H1 (cell line): ENCODE measurements around the gene CEP152. TPM values are rescaled to one million over a fixed set of nuclear protein-coding genes. Genes with fewer than 3 reads are reported as not detected.
"Not testable (repeated sequence)": the region's sequence is repeated elsewhere in the genome, so short reads cannot be mapped to it uniquely, and the experiment has no call there.

Source experiments
- CTCF ChIA-PET: fragments of 300-600 bp; sonication (Branson Sonifier 250); formaldehyde crosslinking; loops from one replicate; lab custom pipeline; 2021; ENCODE audit not compliant: partially characterized antibody; lab: Charles Lee
- POLR2A ChIA-PET: fragments of 300-600 bp; sonication (Branson Sonifier 250); formaldehyde crosslinking; loops from one replicate; lab custom pipeline; 2021; ENCODE audit warnings: inconsistent platforms; ENCODE audit not compliant: partially characterized antibody; lab: Charles Lee
- DNase-seq, 2 experiments: peaks; one replicate each; pipeline versions ENCODE4 v3.0.0 to v3.0.0-alpha.2; 2010 to 2022; ENCODE audit warnings: low spot score in 2 of 2, low read depth in 1 of 2, mixed read lengths in 1 of 2
- FAIRE-seq: peaks from 2 replicates; lab custom pipeline; 2011; peaks lifted over from hg19 to GRCh38; lab: Jason Lieb, UNC
- H2AFZ ChIP-seq: 2 replicates; pipeline ENCODE4 v1.8.1; 2012; ENCODE audit warnings: low read length, inconsistent platforms
- H2AK5ac ChIP-seq: 2 replicates; pipeline ENCODE4 v1.6.1; 2013; ENCODE audit warnings: low read depth, low read length
- H2BK120ac ChIP-seq: replicated peaks from 2 replicates; pipeline ENCODE3; 2013; ENCODE audit warnings: low read depth, low read length, inconsistent platforms
- H2BK12ac ChIP-seq: 2 replicates; pipeline ENCODE4 v1.6.1; 2013; ENCODE audit warnings: low read depth, low read length
- H2BK15ac ChIP-seq: 2 replicates; pipeline ENCODE4 v1.6.1; 2013; ENCODE audit warnings: low read length
- H2BK20ac ChIP-seq: 2 replicates; pipeline ENCODE4 v1.6.1; 2013; ENCODE audit warnings: low read length
- H2BK5ac ChIP-seq: 2 replicates; pipeline ENCODE4 v1.6.1; 2013; ENCODE audit warnings: low read depth, low read length
- H3K14ac ChIP-seq: 2 replicates; pipeline ENCODE4 v1.6.1; 2013; ENCODE audit warnings: inconsistent platforms; ENCODE audit not compliant: insufficient read length
- H3K18ac ChIP-seq: 2 replicates; pipeline ENCODE4 v1.6.1; 2013; ENCODE audit warnings: low read length; ENCODE audit errors: extremely low read depth
- H3K23ac ChIP-seq: 2 replicates; pipeline ENCODE4 v1.6.1; 2013; ENCODE audit warnings: inconsistent platforms; ENCODE audit not compliant: insufficient read length
- H3K23me2 ChIP-seq: 2 replicates; pipeline ENCODE4 v1.6.1; 2013; ENCODE audit warnings: low read depth, low read length
- H3K27ac ChIP-seq: 2 replicates; pipeline ENCODE4 v1.6.1; 2011; ENCODE audit warnings: low read depth, low read length, inconsistent platforms
- H3K27me3 ChIP-seq, 4 experiments: replicated peaks in 1 of 4; 1 replicate in 1 of 4; 2 replicates in 3 of 4; pipeline versions ENCODE4 v1.6.1 to v1.8.1; 2011 to 2013; ENCODE audit warnings: low read length in 3 of 4, mild to moderate bottlenecking in 3 of 4, inconsistent platforms in 2 of 4, mixed read lengths in 2 of 4, moderate library complexity in 1 of 4; ENCODE audit not compliant: control insufficient read depth in 3 of 4, insufficient read depth in 3 of 4; ENCODE audit errors: extremely low read depth in 1 of 4
- H3K36me3 ChIP-seq, 4 experiments: 2 replicates each; pipeline versions ENCODE4 v1.6.1 to v1.8.1; 2011 to 2013; ENCODE audit warnings: mild to moderate bottlenecking in 4 of 4, low read length in 3 of 4, moderate library complexity in 2 of 4, control low read depth in 1 of 4, inconsistent platforms in 1 of 4; ENCODE audit not compliant: insufficient read depth in 4 of 4, control insufficient read depth in 2 of 4
- H3K4ac ChIP-seq: replicated peaks from 2 replicates; pipeline ENCODE3; 2013; ENCODE audit warnings: low read length, low read depth, mixed read lengths, inconsistent platforms; ENCODE audit not compliant: insufficient read length
- H3K4me1 ChIP-seq, 4 experiments: replicated peaks in 1 of 4; 1 replicate in 1 of 4; 2 replicates in 3 of 4; pipeline versions ENCODE4 v1.6.1 to v1.8.1; 2011 to 2013; ENCODE audit warnings: low read length in 3 of 4, inconsistent platforms in 2 of 4, mixed read lengths in 1 of 4; ENCODE audit not compliant: insufficient read depth in 4 of 4, control insufficient read depth in 3 of 4
- H3K4me2 ChIP-seq, 2 experiments: 2 replicates each; pipeline versions ENCODE4 v1.6.1 to v1.8.1; 2011 to 2013; ENCODE audit warnings: low read depth in 2 of 2, low read length in 2 of 2, control low read depth in 1 of 2, inconsistent platforms in 1 of 2, mild to moderate bottlenecking in 1 of 2; ENCODE audit not compliant: insufficient read depth in 1 of 2
- H3K4me3 ChIP-seq, 4 experiments: fragments of 200-600, 300-600 bp in 1 of 4; sonication (generic), shearing (Covaris generic), sonication (Bioruptor Twin) in 1 of 4; 2 replicates each; pipeline versions ENCODE4 v1.5.1 to v1.8.1; 2011 to 2016; ENCODE audit warnings: low read length in 4 of 4, low read depth in 3 of 4, control low read depth in 2 of 4, inconsistent platforms in 2 of 4, mild to moderate bottlenecking in 2 of 4, mixed read lengths in 1 of 4, moderate library complexity in 1 of 4; ENCODE audit not compliant: insufficient read depth in 2 of 4; ENCODE audit errors: extremely low read depth in 1 of 4
- H3K56ac ChIP-seq: replicated peaks from 2 replicates; pipeline ENCODE3; 2013; ENCODE audit warnings: low read depth, mild to moderate bottlenecking, mixed read lengths, low read length, inconsistent platforms; ENCODE audit not compliant: insufficient read length
- H3K79me1 ChIP-seq: 2 replicates; pipeline ENCODE4 v1.6.1; 2013; ENCODE audit warnings: low read depth, low read length, control low read depth
- H3K79me2 ChIP-seq, 2 experiments: 2 replicates each; pipeline versions ENCODE4 v1.6.1 to v1.8.1; 2012 to 2013; ENCODE audit warnings: low read length in 2 of 2, mild to moderate bottlenecking in 2 of 2, inconsistent platforms in 1 of 2; ENCODE audit not compliant: insufficient read depth in 2 of 2, control insufficient read depth in 1 of 2
- H3K9ac ChIP-seq, 4 experiments: replicated peaks in 1 of 4; 1 replicate in 1 of 4; 2 replicates in 3 of 4; pipeline versions ENCODE4 v1.6.1 to v1.8.1; 2011 to 2013; ENCODE audit warnings: low read depth in 3 of 4, low read length in 3 of 4, control low read depth in 2 of 4, mild to moderate bottlenecking in 2 of 4, moderate library complexity in 2 of 4, inconsistent platforms in 1 of 4; ENCODE audit errors: extremely low read depth in 1 of 4
- H3K9me3 ChIP-seq, 2 experiments: 2 replicates each; pipeline versions ENCODE4 v1.6.1 to v1.8.1; 2012 to 2013; ENCODE audit warnings: mild to moderate bottlenecking in 2 of 2, moderate library complexity in 2 of 2, control low read depth in 1 of 2, inconsistent platforms in 1 of 2, low read depth in 1 of 2, low read length in 1 of 2, mixed read lengths in 1 of 2; ENCODE audit not compliant: insufficient read depth in 2 of 2
- H4K20me1 ChIP-seq, 2 experiments: replicated peaks in 1 of 2; 2 replicates each; pipeline versions ENCODE3 to v1.8.1; 2011 to 2013; ENCODE audit warnings: inconsistent platforms in 2 of 2, low read length in 2 of 2, mild to moderate bottlenecking in 1 of 2; ENCODE audit not compliant: insufficient read depth in 2 of 2, control insufficient read depth in 1 of 2
- H4K5ac ChIP-seq: 2 replicates; pipeline ENCODE4 v1.6.1; 2013; ENCODE audit warnings: low read length, low read depth, mixed read lengths, inconsistent platforms; ENCODE audit not compliant: insufficient read length
- H4K8ac ChIP-seq: 2 replicates; pipeline ENCODE4 v1.8.0; 2013; ENCODE audit warnings: mild to moderate bottlenecking, moderate library complexity, low read length, inconsistent platforms; ENCODE audit not compliant: insufficient read depth; ENCODE audit errors: extremely low read depth
- H4K91ac ChIP-seq: replicated peaks from 2 replicates; pipeline ENCODE3; 2013; ENCODE audit warnings: low read length, mixed read lengths, inconsistent platforms; ENCODE audit not compliant: insufficient read length
- BACH1 ChIP-seq: IDR thresholded peaks from 2 replicates; pipeline ENCODE4 v1.6.1; 2012; ENCODE audit warnings: low read length, improper control_type of control experiment
- MAX ChIP-seq: IDR thresholded peaks from 2 replicates; pipeline ENCODE4 v1.6.1; 2012; ENCODE audit warnings: inconsistent platforms
- RFX5 ChIP-seq: IDR thresholded peaks from 2 replicates; pipeline ENCODE4 v1.6.1; 2011; ENCODE audit warnings: low read depth, low read length, improper control_type of control experiment, borderline replicate concordance
- ZNF274 ChIP-seq: IDR thresholded peaks from 2 replicates; pipeline ENCODE4 v1.7.0; 2012; ENCODE audit warnings: low read length, borderline replicate concordance; ENCODE audit errors: extremely low read depth
- WGBS, 2 experiments: shearing (Covaris generic) in 1 of 2; methylation state at CpG; one replicate each; pipeline versions ENCODE4 v1.1.6 to v1.1.7; 2013 to 2015; ENCODE audit warnings: low lambda C conversion rate in 2 of 2, mixed read lengths in 2 of 2, inconsistent platforms in 1 of 2, low coverage in 1 of 2, missing lambda C conversion rate in 1 of 2; ENCODE audit not compliant: insufficient replicate concordance in 2 of 2, insufficient coverage in 1 of 2, insufficient read length in 1 of 2; ENCODE audit errors: extremely low coverage in 1 of 2, missing lambda C conversion rate in 1 of 2; 5-methylcytosine and 5-hydroxymethylcytosine counted together
- polyA plus RNA-seq, 7 experiments: library from polyadenylated mRNA; depleted of rRNA in 3 of 7; stranded (reverse) in 5 of 7; unstranded in 2 of 7; fragments of >200 nt in 5 of 7; fragments of 200-250 nt in 2 of 7; gene quantifications; 1 replicate in 5 of 7; 2 replicates in 1 of 7; 4 replicates in 1 of 7; pipeline versions ENCODE4 v1.2.1 to v1.2.3, GENCODE V29; 2011 to 2013; ENCODE audit warnings: missing spikeins in 2 of 7, mixed read lengths in 2 of 7
- total RNA-seq: library from RNA; stranded (reverse); fragmentation: NEBNext Ultra II Directional; extraction: Animal tissue kit (Norgen Biotek cat#: 25700); gene quantifications from 2 replicates; pipeline ENCODE4 v1.2.1, GENCODE V29; 2021

Gene CEP152
- total and polyA plus RNA-seq, 2 of the 8 experiments (the other 6 are each of a cell fraction or from before 2014, with no cell fraction given) = 1.4 to 16.2 TPM

GRCh38 chr15:48855501-48856440 is 44.9 kb upstream of the CEP152 start (continued):
- TF ChIP-seq MAX (no peak), BACH1 (no peak), ZNF274 (no peak), RFX5 (no peak)

GRCh38 chr15:48854434-48854833 is 43.6 kb upstream of the CEP152 start:
- H2AK5ac ChIP-seq, FAIRE-seq, H3K4me3 ChIP-seq, DNase-seq, H3K14ac ChIP-seq, H3K79me1 ChIP-seq, H3K9me3 ChIP-seq, H3K79me2 ChIP-seq, H2BK15ac ChIP-seq, CTCF ChIA-PET, H3K27ac ChIP-seq, H4K5ac ChIP-seq, H2BK5ac ChIP-seq, H3K18ac ChIP-seq, H2BK20ac ChIP-seq, H2BK12ac ChIP-seq, H3K56ac ChIP-seq, POLR2A ChIA-PET, H3K36me3 ChIP-seq, H4K20me1 ChIP-seq, H3K27me3 ChIP-seq, H2AFZ ChIP-seq, H2BK120ac ChIP-seq, H3K4me2 ChIP-seq, H3K9ac ChIP-seq, H4K91ac ChIP-seq, H3K4ac ChIP-seq, H4K8ac ChIP-seq, H3K23me2 ChIP-seq, H3K23ac ChIP-seq: not testable (repeated sequence)
- 89% methylated on average over 3 of the region's 3 CpGs; no CpG with 5 or more reads in 1 of the 2 experiments for WGBS, 2 experiments
- peaks cover 0 to 13% (median 8%) of the 10 kb centered on the region in 4 experiments; a peak in 4 of 7 replicates for H3K4me1 ChIP-seq
